Measurements from ENCODE around the gene BPIFA2.

The BPIFA2 gene

DNA sequence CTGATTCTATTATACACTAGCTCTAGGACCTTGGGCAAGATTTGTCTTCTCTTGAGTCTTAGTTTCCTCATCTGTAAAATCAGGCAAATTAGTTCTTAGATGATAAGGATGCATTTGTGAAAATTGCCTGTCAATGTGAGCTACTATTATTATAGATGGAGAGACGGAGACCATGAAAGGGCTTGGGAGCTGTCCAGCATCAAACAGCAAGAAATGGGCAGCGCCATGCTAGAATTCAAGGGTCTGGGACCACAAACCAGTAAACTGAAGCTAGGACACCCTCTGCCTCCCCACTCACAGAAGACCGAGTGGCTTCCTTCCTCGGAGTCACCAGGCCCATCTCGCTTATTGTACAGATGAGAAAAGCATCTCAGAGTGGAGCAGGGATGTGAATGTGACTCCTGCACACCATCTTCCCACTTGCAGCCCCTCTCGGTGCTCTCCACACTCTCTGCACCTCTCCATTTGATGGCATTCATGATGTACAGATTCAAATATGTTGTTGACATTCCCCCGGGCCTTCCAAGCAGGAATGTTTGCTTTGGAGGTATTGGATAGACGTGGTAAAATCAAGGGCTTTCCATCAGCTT lies 25.0 kb downstream of the BPIFA2 start:
- DNase-seq (ENCODE audit: low read depth in 2 of 2): no peak

DNA sequence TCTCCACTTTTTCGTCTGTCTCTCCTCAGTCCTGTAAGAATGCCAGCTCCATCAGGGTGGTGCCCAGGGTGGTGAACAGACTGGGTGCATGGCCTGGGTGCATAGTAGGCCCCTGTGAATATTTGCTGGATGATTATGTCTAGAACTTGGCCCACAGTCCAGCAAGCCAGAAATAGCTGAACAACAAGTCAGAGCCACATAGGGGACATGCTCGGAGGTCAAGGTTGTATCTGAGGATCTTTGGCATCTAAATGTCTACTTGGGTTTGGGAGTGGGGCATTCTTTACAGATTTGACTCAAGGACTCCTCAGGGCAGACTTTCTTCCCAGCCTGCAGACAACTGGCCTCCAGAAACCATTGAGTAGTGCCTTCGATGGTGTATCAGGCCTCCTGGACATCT lies 31.1 kb downstream of the BPIFA2 start:
- no peak for DNase-seq (ENCODE audit: low read depth in 2 of 2)

DNA sequence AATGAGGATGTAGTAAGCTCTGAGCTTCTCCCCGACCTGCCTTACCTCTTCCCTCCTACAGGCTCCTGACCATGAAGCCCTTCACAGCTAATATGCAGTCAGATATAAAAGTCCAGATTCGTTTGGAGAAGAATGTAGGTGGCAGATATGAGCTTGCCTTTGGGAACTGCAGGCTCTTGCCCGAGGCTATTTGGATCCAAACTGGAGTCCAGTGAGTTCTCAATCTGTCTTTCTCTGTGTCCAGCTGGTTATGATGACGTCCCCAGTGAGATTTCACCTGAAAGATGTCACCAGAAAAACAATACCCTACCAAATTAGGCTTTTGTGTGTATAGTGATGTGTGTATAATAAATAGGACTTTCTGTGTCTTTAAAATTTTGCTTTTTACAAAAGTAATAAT lies 34.5 kb downstream of the BPIFA2 start:
- no peak for DNase-seq (ENCODE audit: low read depth in 2 of 2)

DNA sequence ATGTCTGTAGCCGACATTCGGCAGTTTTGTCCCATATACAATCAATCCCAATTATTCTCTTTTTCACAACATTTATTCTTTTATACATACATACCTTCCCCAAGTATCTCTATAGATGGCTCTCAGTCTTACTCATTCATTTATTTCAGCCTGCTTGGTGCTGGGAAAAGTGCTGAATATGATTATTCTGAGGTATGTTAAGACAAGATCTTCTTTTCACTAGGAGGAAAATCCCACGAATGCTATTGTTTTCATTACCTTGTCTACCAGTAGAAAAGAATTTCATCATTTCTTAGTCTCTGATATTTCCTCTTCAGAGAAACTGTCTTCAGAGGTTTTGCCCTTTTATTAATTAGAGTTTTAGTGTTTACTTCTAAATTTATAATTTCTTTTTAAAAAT lies 35.5 kb downstream of the BPIFA2 start:
- no peak for DNase-seq (ENCODE audit: low read depth in 2 of 2)

DNA sequence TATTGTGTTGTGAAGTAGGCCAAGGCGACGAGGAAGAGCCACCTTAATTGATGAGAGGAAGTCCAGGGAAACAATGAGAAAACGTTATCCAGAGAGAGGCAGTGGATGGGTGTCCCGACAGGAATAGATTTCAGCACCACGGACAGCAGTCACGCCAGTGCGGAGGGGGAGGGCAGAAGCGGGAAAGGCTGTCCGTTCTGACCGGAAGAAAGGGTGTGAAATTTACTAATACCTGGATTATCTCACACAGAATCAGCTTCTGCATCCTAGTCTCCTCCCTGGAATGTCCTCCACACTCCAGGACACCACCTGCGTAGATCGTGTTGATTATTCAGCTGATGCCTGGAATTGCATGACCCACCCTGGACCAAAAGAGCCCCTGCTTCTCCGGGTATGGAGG lies 41.8 kb downstream of the BPIFA2 start:
- DNase-seq (ENCODE audit: low read depth in 2 of 2): peak; percentile 20 to 21

DNA sequence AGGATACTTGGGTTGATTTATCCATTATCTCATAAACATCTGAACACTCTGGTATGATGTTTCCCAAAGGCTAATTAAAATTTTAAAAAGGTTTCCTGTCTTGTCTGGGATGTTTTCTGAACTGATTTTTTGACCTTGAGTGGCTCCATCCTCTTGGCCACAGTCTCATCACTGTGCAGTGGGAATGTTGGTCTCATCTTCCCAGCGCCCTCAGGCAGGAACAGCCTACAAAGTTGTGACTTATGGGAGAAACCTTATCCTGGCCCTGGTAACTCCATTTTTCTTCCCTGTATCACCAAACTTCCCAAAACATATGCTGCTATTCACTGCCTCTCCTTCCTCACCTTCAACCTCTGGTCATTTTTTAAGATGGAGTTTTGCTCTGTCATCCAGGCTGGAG lies 42.4 kb downstream of the BPIFA2 start:
- no peak for DNase-seq (ENCODE audit: low read depth in 2 of 2)

DNA sequence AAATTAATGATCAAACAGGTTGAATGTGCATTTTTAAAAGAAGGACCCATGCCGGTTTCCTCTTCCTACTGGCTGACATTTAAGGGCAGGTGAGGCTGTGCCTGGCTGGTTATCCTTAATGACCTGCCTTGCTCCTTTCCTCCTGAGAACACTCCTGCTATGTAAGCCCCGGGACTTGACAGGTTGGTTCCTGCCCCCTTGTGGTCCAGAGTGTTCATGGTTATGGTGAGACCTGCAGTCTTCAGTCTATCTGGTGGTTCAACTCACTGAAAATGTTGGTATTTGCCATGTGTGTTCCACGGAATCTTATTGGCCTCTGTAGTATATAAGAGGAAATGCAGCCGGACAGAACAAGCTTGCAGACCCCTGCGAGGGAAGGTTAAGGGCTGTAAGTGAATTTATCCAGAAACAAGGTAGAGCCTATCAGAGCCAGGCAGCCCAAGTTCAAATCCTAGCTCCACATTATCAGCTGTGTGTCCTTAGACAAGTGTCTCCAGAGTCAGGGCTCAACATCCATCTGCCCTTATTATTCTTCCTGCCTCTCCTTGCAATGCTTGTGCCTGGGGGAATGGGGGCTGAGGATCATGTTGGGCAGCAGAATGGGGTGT lies 44.0 kb downstream of the BPIFA2 start:
- no peak for DNase-seq (ENCODE audit: low read depth in 2 of 2)

DNA sequence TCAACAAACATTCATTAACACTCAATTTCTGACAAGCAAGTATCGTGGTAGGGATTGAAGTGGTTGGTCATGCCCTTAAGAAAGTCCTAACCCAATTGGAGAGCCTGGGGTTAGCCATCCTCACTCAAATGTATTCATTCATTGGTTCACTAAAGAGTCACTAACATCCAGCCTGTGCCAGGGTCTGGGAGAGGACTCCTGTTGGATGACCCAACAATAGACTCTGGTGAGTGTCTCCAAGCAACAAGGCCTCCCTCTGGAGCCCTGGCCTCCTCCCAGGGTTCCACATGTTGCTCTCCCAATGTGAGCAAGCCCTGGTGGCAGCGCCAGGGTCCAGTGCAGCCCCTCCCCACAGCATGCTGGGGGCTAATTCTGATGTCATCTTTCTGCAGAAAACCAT lies 49.1 kb downstream of the BPIFA2 start, which contains the start of gene BPIFA3:
Gene BPIFA3 (plus strand): TSS at position 301 of the 400 bp plus-strand sequence. CDS start 185 bp downstream, outside the sequence.
- DNase-seq (ENCODE audit: low read depth in 2 of 2): no peak

DNA sequence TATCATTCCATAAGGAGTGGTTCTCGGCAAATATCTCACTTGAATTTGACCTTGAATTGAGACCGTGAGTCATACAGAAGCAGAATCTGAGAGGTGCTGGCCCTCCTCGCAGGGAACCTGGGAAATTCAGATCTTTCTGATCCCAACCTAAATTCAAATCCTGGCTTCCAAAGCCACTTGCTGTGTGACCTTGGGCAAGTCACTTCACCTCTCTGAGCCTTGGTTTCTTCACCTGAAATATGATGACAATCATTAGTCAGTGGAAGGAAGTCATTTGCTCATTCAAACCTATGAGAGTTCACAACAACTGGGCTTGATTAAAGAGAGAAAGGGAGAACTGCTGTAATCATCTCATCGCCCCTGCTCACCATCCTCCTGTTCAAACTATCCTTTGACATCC lies 56.4 kb downstream of the BPIFA2 start:
- no peak for DNase-seq (ENCODE audit: low read depth in 2 of 2)

DNA sequence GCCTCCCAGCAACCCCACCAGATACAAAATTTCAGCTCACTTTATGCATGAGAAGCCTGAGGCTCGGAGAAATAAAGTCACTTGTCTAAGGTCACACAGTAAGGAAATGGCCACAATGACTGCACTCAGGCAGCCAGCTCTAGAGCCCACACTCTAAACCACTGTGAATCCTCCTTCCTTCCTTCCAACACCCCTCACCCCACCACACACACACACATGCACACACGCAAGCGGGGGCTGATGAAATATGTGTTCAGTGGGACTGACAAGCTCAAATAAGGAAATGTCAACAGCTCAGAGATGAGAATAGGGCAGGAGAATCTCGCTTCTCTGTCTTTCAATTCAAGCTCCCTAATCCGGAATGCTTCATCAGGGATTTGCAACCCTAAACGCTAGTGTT lies 61.9 kb downstream of the BPIFA2 start:
- no peak for DNase-seq (ENCODE audit: low read depth in 2 of 2)
